Measurements from ENCODE around the gene PAGR1. TPM values are rescaled to one million over a fixed set of nuclear protein-coding genes. Genes with fewer than 3 reads are reported as not detected.
A peak's percentile ranks its signal among the peaks of the same experiment; 100 is the strongest.

PAGR1 gene
- total and polyA plus RNA-seq, 2 of the 13 experiments (the other 11 are each of a cell fraction or from before 2014, with no cell fraction given) = 9.8 to 66.4 TPM

DNA sequence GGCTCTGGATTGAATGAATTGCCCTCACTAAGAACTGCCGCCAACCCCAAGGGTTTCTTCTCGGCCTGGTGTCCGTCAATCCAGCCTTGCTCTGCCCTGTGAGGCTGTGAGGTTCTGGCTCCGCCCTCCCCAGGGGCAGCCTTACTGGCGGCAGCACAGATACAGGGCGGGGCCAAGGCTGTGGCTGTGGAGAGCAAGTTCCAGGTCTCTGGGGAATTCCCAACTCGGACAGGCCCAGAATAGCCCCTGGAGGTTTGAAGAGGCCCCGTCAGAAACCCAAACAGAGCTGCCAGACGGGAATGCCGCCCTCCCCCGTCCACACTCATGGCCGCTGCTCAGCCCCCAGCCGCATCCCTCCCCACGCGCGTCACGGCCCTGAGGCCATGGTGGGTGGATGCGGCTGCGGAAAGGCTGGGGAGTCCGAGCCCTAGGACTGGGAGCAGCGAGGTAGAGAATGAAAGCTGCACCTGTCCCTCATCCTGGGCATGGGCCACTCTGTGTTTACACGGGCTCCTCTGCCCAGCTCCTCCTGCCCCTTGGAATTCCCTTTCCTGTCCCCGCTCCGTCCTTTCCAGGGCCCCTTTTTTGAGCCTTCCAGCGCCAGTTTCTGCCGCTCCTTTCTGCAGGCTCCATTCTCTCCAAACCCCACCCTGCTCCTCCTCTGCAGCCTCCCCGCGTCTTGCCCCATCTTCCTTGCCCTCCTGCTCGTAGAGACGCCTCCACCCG is 4.6 kb upstream of the PAGR1 start (continued):
- no peak for TF ChIP-seq MAFF (IDR thresholded peaks at IDR 0.05; ENCODE audit: low read depth, low read length)
- no peak for TF ChIP-seq ZNF207 (IDR thresholded peaks at IDR 0.05; ENCODE audit: borderline replicate concordance)
- no peak for TF ChIP-seq NFE2 (CRISPR knock-in tag; IDR thresholded peaks at IDR 0.05)
- 0 out of 2 replicates have a peak, but pooled peaks have one; percentile 16 for TF ChIP-seq TSC22D2 (CRISPR knock-in tag; IDR thresholded peaks at IDR 0.05; ENCODE audit: borderline replicate concordance)
- TF ChIP-seq ATF7-NPFF (CRISPR knock-in tag; IDR thresholded peaks at IDR 0.05; ENCODE audit: low read depth) = peak; percentile 26
- TF ChIP-seq PRDM15 (CRISPR knock-in tag; IDR thresholded peaks at IDR 0.05) = no peak
- TF ChIP-seq ZNF775 (CRISPR knock-in tag; IDR thresholded peaks at IDR 0.05; ENCODE audit: borderline replicate concordance) = no peak; the same call in 1 of the 2 replicates
- TF ChIP-seq CHD4 (IDR thresholded peaks at IDR 0.05; ENCODE audit: borderline replicate concordance, low read length) = no peak
- TF ChIP-seq, protein P1, sequence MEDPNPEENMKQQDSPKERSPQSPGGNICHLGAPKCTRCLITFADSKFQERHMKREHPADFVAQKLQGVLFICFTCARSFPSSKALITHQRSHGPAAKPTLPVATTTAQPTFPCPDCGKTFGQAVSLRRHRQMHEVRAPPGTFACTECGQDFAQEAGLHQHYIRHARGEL (CRISPR knock-in tag; IDR thresholded peaks at IDR 0.05) = no peak
- 0 out of 2 replicates have a peak, but pooled peaks have one; percentile 59 for TF ChIP-seq GZF1 (CRISPR knock-in tag; IDR thresholded peaks at IDR 0.05)
- TF ChIP-seq CSRNP1 (CRISPR knock-in tag; IDR thresholded peaks at IDR 0.05) = peak; percentile 47; the same call in 1 of the 2 replicates
- TF ChIP-seq RELA (CRISPR knock-in tag; IDR thresholded peaks at IDR 0.05) = peak; percentile 94
- 0 out of 2 replicates have a peak, but pooled peaks have one; percentile 22 for TF ChIP-seq ONECUT2 (CRISPR knock-in tag; IDR thresholded peaks at IDR 0.05)
- TF ChIP-seq, protein P2, sequence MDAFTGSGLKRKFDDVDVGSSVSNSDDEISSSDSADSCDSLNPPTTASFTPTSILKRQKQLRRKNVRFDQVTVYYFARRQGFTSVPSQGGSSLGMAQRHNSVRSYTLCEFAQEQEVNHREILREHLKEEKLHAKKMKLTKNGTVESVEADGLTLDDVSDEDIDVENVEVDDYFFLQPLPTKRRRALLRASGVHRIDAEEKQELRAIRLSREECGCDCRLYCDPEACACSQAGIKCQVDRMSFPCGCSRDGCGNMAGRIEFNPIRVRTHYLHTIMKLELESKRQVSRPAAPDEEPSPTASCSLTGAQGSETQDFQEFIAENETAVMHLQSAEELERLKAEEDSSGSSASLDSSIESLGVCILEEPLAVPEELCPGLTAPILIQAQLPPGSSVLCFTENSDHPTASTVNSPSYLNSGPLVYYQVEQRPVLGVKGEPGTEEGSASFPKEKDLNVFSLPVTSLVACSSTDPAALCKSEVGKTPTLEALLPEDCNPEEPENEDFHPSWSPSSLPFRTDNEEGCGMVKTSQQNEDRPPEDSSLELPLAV (CRISPR knock-in tag; conservative IDR thresholded peaks at IDR 0.05; ENCODE audit: low read depth) = no peak
- no peak for TF ChIP-seq NR2F1 (CRISPR knock-in tag; IDR thresholded peaks at IDR 0.05)

Measured in HepG2 (cell line).